Measurements from ENCODE around the gene FILIP1L.

GRCh38 chr3:100129941-100130340 is 15.6 kb upstream of the FILIP1L start:
- TF ChIP-seq CTCF (conservative IDR thresholded peaks at IDR 0.05) (no peak), ZFX (IDR thresholded peaks at IDR 0.05) (no peak)
